Nephron progenitor cell (in vitro differentiated cells): ENCODE measurements around the gene UBE2B.

Source experiments
- DNase-seq: peaks from one replicate; pipeline ENCODE4 v3.0.0; 2021
- H3K27ac Mint-ChIP-seq: 2 replicates; pipeline ENCODE4 v1.8.0; 2021; ENCODE audit warnings: mild to moderate bottlenecking, moderate library complexity, mixed read lengths
- H3K27me3 Mint-ChIP-seq: 2 replicates; pipeline ENCODE4 v1.8.0; 2021; ENCODE audit warnings: mild to moderate bottlenecking, low read depth, mixed read lengths; ENCODE audit not compliant: poor library complexity
- H3K36me3 Mint-ChIP-seq: 2 replicates; pipeline ENCODE4 v1.8.0; 2021; ENCODE audit warnings: low read depth, mixed read lengths
- H3K4me1 Mint-ChIP-seq: 2 replicates; pipeline ENCODE4 v1.8.0; 2021; ENCODE audit warnings: mixed read lengths
- H3K4me3 Mint-ChIP-seq: 2 replicates; pipeline ENCODE4 v1.8.0; 2021; ENCODE audit warnings: mild to moderate bottlenecking, moderate library complexity, mixed read lengths
- H3K9me3 Mint-ChIP-seq: 2 replicates; pipeline ENCODE4 v1.8.0; 2021; ENCODE audit warnings: mild to moderate bottlenecking, moderate library complexity, mixed read lengths
- CTCF ChIP-seq: fragments of 200-600 bp; sonication (generic); IDR thresholded peaks from 2 replicates; pipeline ENCODE4 v1.5.0; 2021; ENCODE audit warnings: antibody characterized with exemption

UBE2B gene

GRCh38 chr5:134409321-134409720, 38.0 kb downstream of the UBE2B start:
- H3K4me3 Mint-ChIP-seq: peak overlapping the region; percentile 48
- no peaks in the 10 kb centered on the region for H3K27me3 Mint-ChIP-seq
- H3K36me3 Mint-ChIP-seq: peaks cover 14% of the 10 kb centered on the region
- no peak overlapping the region for H3K27ac Mint-ChIP-seq
- DNase-seq: no peak
- no peaks in the 10 kb centered on the region for H3K9me3 Mint-ChIP-seq
- peaks cover 31% of the 10 kb centered on the region for H3K4me1 Mint-ChIP-seq
- no peak for TF ChIP-seq CTCF

- no peak for DNase-seq
- H3K9me3 Mint-ChIP-seq: no peaks in the 10 kb centered on the region
These were observed 39.5 kb downstream of the UBE2B start for GRCh38 chr5:134410822-134411221.

GRCh38 chr5:134411228-134411545, 39.8 kb downstream of the UBE2B start:
- DNase-seq: no peak
- TF ChIP-seq CTCF: no peak
- Mint-ChIP-seq H3K4me3 (peak overlapping the region; percentile 95), H3K36me3 (peaks cover 9% of the 10 kb centered on the region), H3K27me3 (no peaks in the 10 kb centered on the region), H3K4me1 (peaks cover 31% of the 10 kb centered on the region), H3K9me3 (no peaks in the 10 kb centered on the region), H3K27ac (peak overlapping the region; percentile 73)

More at GRCh38 chr5:134410822-134411221, 39.5 kb downstream of the UBE2B start:
- TF ChIP-seq CTCF: no peak
- H3K4me3 Mint-ChIP-seq: peak overlapping the region; percentile 95
- peaks cover 13% of the 10 kb centered on the region for H3K36me3 Mint-ChIP-seq
- H3K4me1 Mint-ChIP-seq: peaks cover 31% of the 10 kb centered on the region
- no peak overlapping the region for H3K27ac Mint-ChIP-seq
- no peaks in the 10 kb centered on the region for H3K27me3 Mint-ChIP-seq

GRCh38 chr5:134411546-134412266, 40.3 kb downstream of the UBE2B start, which contains the start of gene CDKN2AIPNL:
CDKN2AIPNL (minus strand) TSS chr5:134411881; CDS start chr5:134411854, 27 bp downstream.
- TF ChIP-seq CTCF: peak; percentile 36
- peak; percentile 90 for DNase-seq

GRCh38 chr5:134413046-134413445, 41.7 kb downstream of the UBE2B start:
- H3K27ac Mint-ChIP-seq: no peak overlapping the region
- TF ChIP-seq CTCF: no peak
- no peaks in the 10 kb centered on the region for H3K27me3 Mint-ChIP-seq
- H3K4me3 Mint-ChIP-seq: no peak overlapping the region
- no peaks in the 10 kb centered on the region for H3K9me3 Mint-ChIP-seq
- no peak for DNase-seq
- peaks cover 35% of the 10 kb centered on the region for H3K4me1 Mint-ChIP-seq
- H3K36me3 Mint-ChIP-seq: peaks cover 6% of the 10 kb centered on the region

More at GRCh38 chr5:134411546-134412266, 40.3 kb downstream of the UBE2B start, which contains the start of gene CDKN2AIPNL:
- Mint-ChIP-seq H3K27me3 (no peaks in the 10 kb centered on the region), H3K36me3 (peaks cover 6% of the 10 kb centered on the region), H3K4me1 (peaks cover 35% of the 10 kb centered on the region), H3K27ac (peak within 1 kb of the TSS; percentile 73), H3K4me3 (peak within 1 kb of the TSS; percentile 95), H3K9me3 (no peaks in the 10 kb centered on the region)

- no peak for TF ChIP-seq CTCF
- DNase-seq: no peak
- no peak overlapping the region for H3K27ac Mint-ChIP-seq
- no peak overlapping the region for H3K4me3 Mint-ChIP-seq
- H3K36me3 Mint-ChIP-seq: no peaks in the 10 kb centered on the region
- peaks cover 4% of the 10 kb centered on the region for H3K4me1 Mint-ChIP-seq
- H3K27me3 Mint-ChIP-seq: peaks cover 4% of the 10 kb centered on the region
- peaks cover 6% of the 10 kb centered on the region for H3K9me3 Mint-ChIP-seq
These were observed 46.3 kb downstream of the UBE2B start for GRCh38 chr5:134417707-134418106.
